Measurements from ENCODE around the gene MCF2L. TPM values are rescaled to one million over a fixed set of nuclear protein-coding genes. Genes with fewer than 3 reads are reported as not detected.

Gene MCF2L
- polyA plus RNA-seq, 1 donor (not counting 4 experiments of a cell fraction or from before 2014, with no cell fraction given): 0.14 TPM

DNA sequence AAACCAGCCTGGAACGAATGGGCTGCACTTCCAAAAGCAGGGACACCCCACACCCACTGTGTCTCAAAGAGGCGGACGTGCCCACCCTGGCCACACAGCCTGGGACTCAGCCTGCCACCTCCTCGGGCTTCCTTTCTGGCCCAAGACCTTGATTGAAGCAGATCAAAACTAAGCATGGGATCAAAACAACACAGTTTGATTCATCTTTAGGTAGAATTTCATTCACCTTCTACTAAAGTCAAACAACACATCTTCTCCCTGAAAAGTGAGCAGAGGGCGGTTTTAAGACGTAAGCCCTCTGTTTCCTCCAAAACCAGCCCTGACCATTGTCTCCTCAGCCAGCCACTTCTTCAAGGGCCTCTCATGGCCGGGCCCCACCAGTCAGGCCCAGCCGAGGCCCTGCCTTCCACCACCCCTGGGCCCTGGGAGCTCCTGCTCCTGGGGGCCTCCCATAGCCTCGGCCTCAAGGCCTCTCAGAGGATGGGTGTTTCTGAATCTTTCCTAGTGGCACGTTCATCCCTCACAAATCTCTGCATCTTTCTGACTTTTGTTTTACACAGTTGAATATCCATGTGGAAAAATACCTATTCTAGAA, 147.3 kb downstream of the MCF2L start:
- no peaks in the 10 kb centered on the region for H3K4me1 ChIP-seq (ENCODE audit: control insufficient read depth, extremely low read depth, insufficient read depth, low read length)
- H3K79me2 ChIP-seq (ENCODE audit: control insufficient read depth, insufficient read depth, low read length): no peaks in the 10 kb centered on the region
- no peak overlapping the region for H3K4me3 ChIP-seq (ENCODE audit: control insufficient read depth in 2 of 3, extremely low read depth in 1 of 3, insufficient read depth in 2 of 3, low read depth in 1 of 3, low read length in 3 of 3)
- H4K20me1 ChIP-seq (ENCODE audit: control insufficient read depth, extremely low read depth, insufficient read depth, low read length): no peaks in the 10 kb centered on the region
- DNase-seq (ENCODE audit: low read depth, low spot score): no peak
- H3K27ac ChIP-seq (ENCODE audit: control insufficient read depth, insufficient read depth, low read length): no peak overlapping the region
- dilution Hi-C loops (cut with MboI; ENCODE audit: extremely low pct_ligation_motif_present, low sequenced_read_pairs): no loop called here
- peaks cover 12% of the 10 kb centered on the region for H3K27me3 ChIP-seq (ENCODE audit: control insufficient read depth, extremely low read depth, insufficient read depth, low read length)
- no peaks in the 10 kb centered on the region for H3K9me3 ChIP-seq (ENCODE audit: control insufficient read depth, low read depth, low read length)
- FAIRE-seq: no peak
- H3K4me2 ChIP-seq (ENCODE audit: control insufficient read depth, extremely low read depth, insufficient read depth, low read depth, low read length): no peak overlapping the region
- H2AFZ ChIP-seq (ENCODE audit: control insufficient read depth, low read length): no peak overlapping the region
- TF ChIP-seq EZH2 (IDR thresholded peaks at IDR 0.05; ENCODE audit: low read length): no peak
- TF ChIP-seq, protein P1, sequence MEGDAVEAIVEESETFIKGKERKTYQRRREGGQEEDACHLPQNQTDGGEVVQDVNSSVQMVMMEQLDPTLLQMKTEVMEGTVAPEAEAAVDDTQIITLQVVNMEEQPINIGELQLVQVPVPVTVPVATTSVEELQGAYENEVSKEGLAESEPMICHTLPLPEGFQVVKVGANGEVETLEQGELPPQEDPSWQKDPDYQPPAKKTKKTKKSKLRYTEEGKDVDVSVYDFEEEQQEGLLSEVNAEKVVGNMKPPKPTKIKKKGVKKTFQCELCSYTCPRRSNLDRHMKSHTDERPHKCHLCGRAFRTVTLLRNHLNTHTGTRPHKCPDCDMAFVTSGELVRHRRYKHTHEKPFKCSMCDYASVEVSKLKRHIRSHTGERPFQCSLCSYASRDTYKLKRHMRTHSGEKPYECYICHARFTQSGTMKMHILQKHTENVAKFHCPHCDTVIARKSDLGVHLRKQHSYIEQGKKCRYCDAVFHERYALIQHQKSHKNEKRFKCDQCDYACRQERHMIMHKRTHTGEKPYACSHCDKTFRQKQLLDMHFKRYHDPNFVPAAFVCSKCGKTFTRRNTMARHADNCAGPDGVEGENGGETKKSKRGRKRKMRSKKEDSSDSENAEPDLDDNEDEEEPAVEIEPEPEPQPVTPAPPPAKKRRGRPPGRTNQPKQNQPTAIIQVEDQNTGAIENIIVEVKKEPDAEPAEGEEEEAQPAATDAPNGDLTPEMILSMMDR (optimal IDR thresholded peaks at IDR 0.05 in 1 of 3, IDR thresholded peaks at IDR 0.05 in 1 of 3, conservative IDR thresholded peaks at IDR 0.05 in 1 of 3; ENCODE audit: extremely low read depth in 1 of 3, insufficient read depth in 2 of 3, low read length in 3 of 3): no peak
- H3K36me3 ChIP-seq (ENCODE audit: control insufficient read depth in 2 of 2, extremely low read depth in 1 of 2, insufficient read depth in 2 of 2, low read length in 2 of 2): no peaks in the 10 kb centered on the region
- no peaks in the 10 kb centered on the region for H3K9me1 ChIP-seq (ENCODE audit: control insufficient read depth, extremely low read depth, insufficient read depth, low read length)
- no peak overlapping the region for H3K9ac ChIP-seq (ENCODE audit: control insufficient read depth, extremely low read depth, insufficient read depth, low read length)

DNA sequence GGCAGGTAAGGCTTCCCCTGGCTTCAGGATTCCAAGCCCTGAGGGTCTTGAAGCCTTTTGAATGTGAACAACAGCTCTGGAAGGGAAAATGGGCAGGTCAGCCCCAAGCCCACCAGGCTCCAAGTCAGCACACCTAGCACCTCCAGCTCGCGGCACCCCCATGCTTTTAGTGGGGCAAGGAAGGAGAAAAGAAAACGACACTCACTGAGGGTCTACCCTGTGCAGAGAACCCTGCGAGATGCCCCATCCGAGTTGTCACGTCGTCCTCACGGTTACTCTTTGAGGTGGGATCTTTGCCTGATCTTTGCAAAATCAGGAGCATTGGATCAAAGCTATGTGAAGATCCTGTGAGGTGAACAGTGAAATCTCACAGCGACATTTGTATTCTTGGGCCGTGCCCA, 147.9 kb downstream of the MCF2L start:
- Histone ChIP-seq H3K4me2 (ENCODE audit: control insufficient read depth, extremely low read depth, insufficient read depth, low read depth, low read length) (no peak overlapping the region), H4K20me1 (ENCODE audit: control insufficient read depth, extremely low read depth, insufficient read depth, low read length) (no peaks in the 10 kb centered on the region), H3K27me3 (ENCODE audit: control insufficient read depth, extremely low read depth, insufficient read depth, low read length) (peaks cover 12% of the 10 kb centered on the region), H3K4me3 (ENCODE audit: control insufficient read depth in 2 of 3, extremely low read depth in 1 of 3, insufficient read depth in 2 of 3, low read depth in 1 of 3, low read length in 3 of 3) (no peak overlapping the region), H3K79me2 (ENCODE audit: control insufficient read depth, insufficient read depth, low read length) (no peaks in the 10 kb centered on the region), H2AFZ (ENCODE audit: control insufficient read depth, low read length) (no peak overlapping the region), H3K36me3 (ENCODE audit: control insufficient read depth in 2 of 2, extremely low read depth in 1 of 2, insufficient read depth in 2 of 2, low read length in 2 of 2) (no peaks in the 10 kb centered on the region), H3K9ac (ENCODE audit: control insufficient read depth, extremely low read depth, insufficient read depth, low read length) (no peak overlapping the region), H3K9me1 (ENCODE audit: control insufficient read depth, extremely low read depth, insufficient read depth, low read length) (no peaks in the 10 kb centered on the region), H3K27ac (ENCODE audit: control insufficient read depth, insufficient read depth, low read length) (no peak overlapping the region), H3K9me3 (ENCODE audit: control insufficient read depth, low read depth, low read length) (no peaks in the 10 kb centered on the region), H3K4me1 (ENCODE audit: control insufficient read depth, extremely low read depth, insufficient read depth, low read length) (no peaks in the 10 kb centered on the region)
- FAIRE-seq (no peak), DNase-seq (ENCODE audit: low read depth, low spot score) (no peak)
- dilution Hi-C loops (cut with MboI; ENCODE audit: extremely low pct_ligation_motif_present, low sequenced_read_pairs): no loop called here
- TF ChIP-seq, protein P1 (optimal IDR thresholded peaks at IDR 0.05 in 1 of 3, IDR thresholded peaks at IDR 0.05 in 1 of 3, conservative IDR thresholded peaks at IDR 0.05 in 1 of 3; ENCODE audit: extremely low read depth in 1 of 3, insufficient read depth in 2 of 3, low read length in 3 of 3): no peak
- no peak for TF ChIP-seq EZH2 (IDR thresholded peaks at IDR 0.05; ENCODE audit: low read length)

Measured in keratinocyte (primary cell).